NK-92 (cell line): ENCODE data around the gene TRIM54.

Experiments
- DNase-seq: peaks from one replicate; lab custom pipeline; 2025; ENCODE audit not compliant: unreplicated experiment; lab: John Stamatoyannopoulos, UW

The TRIM54 gene, protein sequence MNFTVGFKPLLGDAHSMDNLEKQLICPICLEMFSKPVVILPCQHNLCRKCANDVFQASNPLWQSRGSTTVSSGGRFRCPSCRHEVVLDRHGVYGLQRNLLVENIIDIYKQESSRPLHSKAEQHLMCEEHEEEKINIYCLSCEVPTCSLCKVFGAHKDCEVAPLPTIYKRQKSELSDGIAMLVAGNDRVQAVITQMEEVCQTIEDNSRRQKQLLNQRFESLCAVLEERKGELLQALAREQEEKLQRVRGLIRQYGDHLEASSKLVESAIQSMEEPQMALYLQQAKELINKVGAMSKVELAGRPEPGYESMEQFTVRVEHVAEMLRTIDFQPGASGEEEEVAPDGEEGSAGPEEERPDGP

DNA sequence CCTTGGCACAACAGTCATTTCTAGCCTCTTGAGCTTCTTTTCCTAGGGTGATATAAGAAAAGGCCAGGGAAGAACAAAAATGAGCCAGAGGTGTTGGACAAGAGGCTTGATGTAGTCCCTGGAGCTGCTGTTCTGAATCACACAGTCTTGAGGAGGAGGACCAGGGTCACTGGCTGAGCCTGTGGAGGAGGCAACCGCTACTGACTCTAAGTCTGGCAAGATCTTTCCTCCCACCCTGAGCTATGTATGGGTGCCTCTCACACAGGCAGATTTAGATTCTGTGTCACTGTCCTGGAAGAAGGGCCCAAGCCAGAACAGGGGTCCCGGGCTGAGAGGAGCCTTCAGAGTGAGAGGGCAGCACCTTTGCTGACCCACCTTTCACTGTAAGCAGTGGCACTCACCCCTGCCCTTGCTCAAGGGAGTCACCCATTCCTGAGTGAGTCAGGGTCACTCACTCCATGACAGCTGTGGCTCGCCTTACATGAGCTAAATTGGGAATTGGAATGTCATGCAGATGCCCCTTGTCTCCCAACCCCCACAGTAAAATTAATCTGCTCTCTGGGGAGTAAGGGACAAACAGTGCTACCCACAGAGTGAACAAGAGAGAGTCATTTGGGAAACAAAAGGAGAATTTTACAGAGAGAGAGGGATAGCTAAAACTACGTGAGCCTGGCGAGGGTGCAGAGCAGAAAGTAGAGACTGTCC, at the start of gene TRIM54:
Gene TRIM54, plus strand, starts transcription at position 575 of the 705 bp plus-strand sequence. CDS start 303 bp downstream, outside the sequence.
- no peak for DNase-seq

GRCh38 chr2:27233341-27233740, 48.9 kb upstream of the TRIM54 start:
- DNase-seq: no peak

- DNase-seq: no peak
Measured at GRCh38 chr2:27236136-27236535, 46.1 kb upstream of the TRIM54 start.

- DNase-seq: no peak
Measured at GRCh38 chr2:27236626-27237025, 45.6 kb upstream of the TRIM54 start.

DNA sequence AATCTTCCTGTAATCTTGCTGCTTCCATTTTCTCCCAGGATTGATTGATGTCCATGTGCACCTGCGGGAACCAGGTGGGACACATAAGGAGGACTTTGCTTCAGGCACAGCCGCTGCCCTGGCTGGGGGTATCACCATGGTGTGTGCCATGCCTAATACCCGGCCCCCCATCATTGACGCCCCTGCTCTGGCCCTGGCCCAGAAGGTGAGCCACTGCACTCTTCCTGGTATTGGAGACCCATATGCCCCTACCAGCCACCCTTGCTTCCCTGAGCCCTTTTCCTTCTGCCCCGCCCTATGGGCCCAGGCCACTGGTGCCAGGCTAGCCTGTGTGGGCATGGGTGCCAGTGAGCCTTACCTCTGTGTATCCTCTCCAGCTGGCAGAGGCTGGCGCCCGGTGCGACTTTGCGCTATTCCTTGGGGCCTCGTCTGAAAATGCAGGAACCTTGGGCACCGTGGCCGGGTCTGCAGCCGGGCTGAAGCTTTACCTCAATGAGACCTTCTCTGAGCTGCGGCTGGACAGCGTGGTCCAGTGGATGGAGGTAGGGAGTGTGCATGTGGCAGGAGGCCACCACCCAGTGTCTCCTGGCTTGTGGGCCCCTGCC, 44.8 kb upstream of the TRIM54 start:
- DNase-seq: no peak

DNA sequence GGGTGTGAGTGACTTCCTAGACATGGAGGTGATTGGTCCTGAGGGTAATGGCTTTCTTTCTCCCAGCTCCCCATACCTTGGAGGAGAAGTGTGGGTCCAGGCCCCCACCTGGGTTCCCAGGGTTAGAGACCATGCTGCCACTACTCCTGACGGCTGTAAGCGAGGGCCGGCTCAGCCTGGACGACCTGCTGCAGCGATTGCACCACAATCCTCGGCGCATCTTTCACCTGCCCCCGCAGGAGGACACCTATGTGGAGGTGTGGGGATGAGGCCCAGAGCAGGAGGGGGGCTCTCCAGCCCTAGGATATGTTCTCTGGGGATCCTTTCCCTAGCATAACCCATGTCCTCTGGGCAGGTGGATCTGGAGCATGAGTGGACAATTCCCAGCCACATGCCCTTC, 43.3 kb upstream of the TRIM54 start:
- DNase-seq: no peak

DNA sequence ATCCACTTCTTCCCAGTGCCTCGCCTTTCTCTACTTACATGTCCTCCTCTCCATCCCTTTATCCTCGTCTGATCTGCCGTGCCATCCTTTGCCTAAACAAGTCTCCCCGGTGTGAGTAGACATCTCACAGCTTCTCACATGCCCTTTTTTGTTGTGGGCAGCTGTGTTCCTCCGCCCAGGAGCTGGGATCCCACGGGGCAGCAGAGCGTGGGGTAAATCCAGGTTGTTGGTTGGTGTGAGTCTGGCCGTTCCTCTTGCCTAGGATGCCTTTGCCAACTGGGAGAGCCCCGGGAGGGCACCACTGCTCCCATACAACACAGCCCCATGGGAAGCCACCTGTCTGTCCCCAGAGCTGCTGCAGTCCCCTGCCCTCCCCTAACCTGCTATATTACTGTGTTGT, 41.8 kb upstream of the TRIM54 start:
- no peak for DNase-seq

GRCh38 chr2:27241761-27242613, 40.2 kb upstream of the TRIM54 start:
- DNase-seq: no peak

GRCh38 chr2:27242614-27242951, 39.6 kb upstream of the TRIM54 start:
- no peak for DNase-seq

DNA sequence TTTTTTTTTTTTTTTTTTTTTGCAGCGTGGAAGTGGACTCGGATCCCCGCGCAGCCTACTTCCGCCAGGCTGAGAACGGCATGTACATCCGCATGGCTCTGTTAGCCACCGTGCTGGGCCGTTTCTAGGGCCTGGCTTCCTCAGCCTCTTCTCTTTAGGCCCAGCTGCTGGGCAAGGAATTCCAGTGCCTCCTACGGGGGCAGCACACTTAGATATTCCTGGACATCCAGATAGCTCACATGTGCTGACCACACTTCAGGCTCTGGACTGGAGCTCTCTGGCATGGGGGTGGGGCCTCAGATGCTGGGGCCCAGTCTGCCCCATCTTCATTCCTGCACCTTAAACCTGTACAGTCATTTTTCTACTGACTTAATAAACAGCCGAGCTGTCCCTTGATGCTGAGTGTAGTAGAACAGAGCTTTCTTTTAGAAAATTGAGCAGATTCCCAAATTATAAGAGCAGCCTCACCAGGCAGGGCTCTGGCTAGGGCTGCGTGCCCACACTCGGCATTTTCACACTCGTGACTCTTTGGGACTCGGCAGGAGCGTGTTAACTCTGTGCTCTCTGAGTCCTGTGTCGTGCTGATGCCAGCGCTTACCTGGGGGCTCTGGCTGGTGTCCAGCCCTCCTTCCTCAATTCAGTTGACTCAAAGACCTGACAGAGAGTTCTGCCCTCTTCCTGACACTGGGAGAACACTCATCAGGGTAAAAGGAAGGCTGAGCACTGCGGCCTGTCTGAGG, 38.7 kb upstream of the TRIM54 start:
- no peak for DNase-seq

GRCh38 chr2:27245116-27245515, 37.1 kb upstream of the TRIM54 start:
- no peak for DNase-seq

DNA sequence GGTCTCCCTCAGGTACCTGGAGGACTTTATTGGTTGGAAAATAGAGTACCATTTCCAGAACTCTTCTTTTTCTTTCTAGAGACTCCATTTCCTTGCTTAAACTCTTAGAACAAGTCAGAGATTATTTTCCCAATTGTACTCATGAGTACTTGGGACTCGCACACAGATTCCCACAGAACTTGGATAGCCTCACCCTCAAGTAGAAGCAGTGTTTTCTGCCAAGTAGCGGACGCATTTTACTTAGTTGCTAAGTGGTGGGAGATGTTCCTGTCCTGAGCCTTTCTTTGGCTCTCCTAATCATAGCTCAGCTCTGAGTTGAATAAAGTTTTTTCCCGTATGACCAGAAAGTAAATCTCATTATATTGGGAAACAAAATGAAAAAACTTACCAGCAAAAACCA, 36.6 kb upstream of the TRIM54 start:
- no peak for DNase-seq

DNA sequence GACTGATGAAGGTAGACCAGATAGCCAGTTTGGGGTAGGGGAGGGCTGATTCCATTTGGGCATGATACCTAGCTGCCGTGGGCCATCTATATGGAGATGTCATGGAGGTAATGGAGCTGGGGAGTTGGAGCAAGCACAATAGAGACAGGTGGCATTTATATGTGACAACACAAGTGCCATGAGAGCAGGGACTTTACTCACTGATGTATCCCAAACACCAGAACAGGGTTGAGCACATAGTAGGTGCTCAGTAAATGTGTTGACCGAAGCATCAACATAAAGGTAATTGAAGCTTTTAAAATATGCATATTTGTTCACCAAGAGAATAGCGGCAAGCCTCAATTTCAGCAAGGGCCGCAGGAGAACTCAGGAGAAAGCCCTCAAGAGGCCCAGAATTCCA, 34.3 kb upstream of the TRIM54 start:
- no peak for DNase-seq

DNA sequence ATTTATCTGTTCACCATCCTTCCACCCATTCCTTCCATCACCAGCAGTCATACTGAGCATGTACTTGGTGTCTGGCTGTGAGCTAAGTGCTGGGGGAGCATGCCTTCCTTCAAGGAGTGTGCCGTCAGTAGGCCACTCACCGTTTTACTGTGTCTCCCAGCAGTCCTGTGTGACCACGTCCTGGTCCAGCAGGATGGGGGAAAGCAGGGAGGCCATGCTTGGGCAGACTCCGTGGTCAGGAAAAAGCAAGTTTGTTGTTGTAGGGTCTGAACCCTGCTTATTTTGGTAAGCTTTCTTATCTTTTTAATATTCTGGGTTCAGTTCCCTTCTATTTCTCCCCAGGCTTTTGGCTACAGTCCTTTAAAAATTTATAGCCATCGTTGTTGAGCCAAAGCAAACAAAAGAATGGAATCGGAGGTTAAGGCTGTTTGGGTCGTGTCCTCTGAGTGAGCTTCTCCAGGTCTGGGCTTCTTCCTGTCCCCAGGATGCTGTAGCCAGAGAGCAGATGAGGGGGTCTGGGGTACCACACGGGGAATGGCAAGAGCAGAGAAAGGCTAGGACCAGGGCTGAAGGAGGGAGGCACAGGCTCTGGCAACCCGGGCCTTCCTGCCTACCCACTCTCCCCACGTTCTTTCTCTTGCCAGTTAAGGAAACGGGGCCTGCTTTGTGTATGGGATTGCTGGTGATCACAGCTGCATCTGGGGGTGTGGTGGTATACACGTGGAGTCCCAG, 32.9 kb upstream of the TRIM54 start:
- no peak for DNase-seq

GRCh38 chr2:27249891-27250651, 32.2 kb upstream of the TRIM54 start:
- no peak for DNase-seq

- no peak for DNase-seq
Measured at GRCh38 chr2:27250652-27251379, 31.4 kb upstream of the TRIM54 start.

- DNase-seq: no peak
Measured at GRCh38 chr2:27251766-27252165, 30.5 kb upstream of the TRIM54 start.

GRCh38 chr2:27255187-27255586, 27.0 kb upstream of the TRIM54 start:
- no peak for DNase-seq

DNA sequence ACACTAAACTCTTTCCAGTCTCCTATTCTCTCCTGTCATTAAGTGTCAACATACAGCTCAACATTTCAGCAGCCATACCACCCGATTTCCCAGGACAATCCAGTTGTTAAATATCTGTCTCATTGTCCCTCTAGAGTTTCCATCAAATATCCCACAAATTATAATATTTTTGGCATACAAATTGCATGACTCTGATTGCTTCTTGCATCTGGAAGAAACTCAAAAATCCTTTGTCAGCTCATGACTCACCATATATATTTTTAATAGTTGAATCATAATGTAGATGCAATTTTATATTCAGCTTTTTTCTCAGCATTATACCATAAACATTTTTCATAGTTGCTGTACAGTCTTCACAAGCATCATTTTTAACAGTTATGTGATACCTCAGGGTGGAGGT, 26.6 kb upstream of the TRIM54 start:
- DNase-seq: no peak
